SK-N-SH (cell line): ENCODE measurements around the gene ADK. TPM values are rescaled to one million over a fixed set of nuclear protein-coding genes. Genes with fewer than 3 reads are reported as not detected.

Experiments used
- CTCF ChIA-PET: fragments of 300-600, 350-600 bp; formaldehyde crosslinking; extraction: SDS; loops from one replicate; lab custom pipeline; 2021; lab: Yijun Ruan, JAX
- POLR2A ChIA-PET: fragments of 350-600 bp; sonication (Branson Sonifier 250); formaldehyde crosslinking; extraction: SDS; loops from one replicate; lab custom pipeline; 2020; ENCODE audit warnings: antibody characterized with exemption, inconsistent platforms; lab: Yijun Ruan, JAX
- DNase-seq: peaks from one replicate; pipeline ENCODE4 v3.0.0; 2012
- H2AFZ ChIP-seq: fragments of 200-600 bp; sonication (generic); 2 replicates; pipeline ENCODE4 v1.8.1; 2016; ENCODE audit warnings: antibody characterized with exemption, mild to moderate bottlenecking, low read depth
- H3F3A ChIP-seq: fragments of 200-600 bp; sonication (generic); replicated peaks from 2 replicates; pipeline ENCODE3; 2016; ENCODE audit warnings: antibody characterized with exemption, mild to moderate bottlenecking; ENCODE audit not compliant: insufficient read depth
- H3K27ac ChIP-seq, 2 experiments: fragments of 200-500 bp in 1 of 2; fragments of 200-600 bp in 1 of 2; sonication (Bioruptor generic) in 1 of 2; sonication (generic), shearing (Covaris generic) in 1 of 2; 2 replicates each; pipeline versions ENCODE4 v1.5.1 to v1.6.1; 2014 to 2016; ENCODE audit warnings: low read depth in 2 of 2, inconsistent platforms in 1 of 2, low read length in 1 of 2, mild to moderate bottlenecking in 1 of 2, mixed read lengths in 1 of 2
- H3K27me3 ChIP-seq: fragments of 200-600 bp; sonication (generic), shearing (Covaris generic); 2 replicates; pipeline ENCODE4 v1.6.1; 2016; ENCODE audit warnings: mixed run types; ENCODE audit not compliant: insufficient read depth
- H3K36me3 ChIP-seq, 2 experiments: fragments of 200-500 bp in 1 of 2; fragments of 200-600 bp in 1 of 2; sonication (Bioruptor generic) in 1 of 2; sonication (generic) in 1 of 2; replicated peaks in 1 of 2; 2 replicates each; pipeline versions ENCODE3 to v1.5.1; 2014 to 2016; ENCODE audit warnings: low read length in 1 of 2, mild to moderate bottlenecking in 1 of 2; ENCODE audit not compliant: insufficient read depth in 2 of 2, control insufficient read depth in 1 of 2
- H3K4me1 ChIP-seq, 2 experiments: fragments of 200-500 bp in 1 of 2; fragments of 200-600 bp in 1 of 2; sonication (Bioruptor generic) in 1 of 2; sonication (generic), shearing (Covaris generic) in 1 of 2; 2 replicates each; pipeline versions ENCODE4 v1.5.1 to v1.6.1; 2014 to 2016; ENCODE audit warnings: low read depth in 1 of 2, low read length in 1 of 2, mixed run types in 1 of 2; ENCODE audit not compliant: insufficient read depth in 2 of 2, control insufficient read depth in 1 of 2
- H3K4me2 ChIP-seq: fragments of 200-600 bp; sonication (generic), shearing (Covaris generic); 2 replicates; pipeline ENCODE4 v1.6.1; 2017; ENCODE audit warnings: mixed run types
- H3K4me3 ChIP-seq, 2 experiments: fragments of 200-500 bp in 1 of 2; fragments of 200-600 bp in 1 of 2; sonication (Bioruptor generic) in 1 of 2; sonication (generic), shearing (Covaris generic) in 1 of 2; 2 replicates each; pipeline versions ENCODE4 v1.5.1 to v1.8.1; 2014 to 2016; ENCODE audit warnings: low read depth in 2 of 2, inconsistent platforms in 1 of 2, low read length in 1 of 2, mild to moderate bottlenecking in 1 of 2, mixed read lengths in 1 of 2, moderate library complexity in 1 of 2
- H3K79me2 ChIP-seq: fragments of 200-600 bp; sonication (generic); 2 replicates; pipeline ENCODE4 v1.8.1; 2017; ENCODE audit warnings: mild to moderate bottlenecking; ENCODE audit not compliant: insufficient read depth
- H3K9ac ChIP-seq: fragments of 200-600 bp; sonication (generic); 2 replicates; pipeline ENCODE4 v1.6.1; 2017; ENCODE audit warnings: mixed run types
- H3K9me2 ChIP-seq: fragments of 200-600 bp; sonication (generic); 2 replicates; pipeline ENCODE4 v1.6.1; 2017; ENCODE audit warnings: mixed run types
- H3K9me3 ChIP-seq: fragments of 200-600 bp; sonication (generic); 2 replicates; pipeline ENCODE4 v1.6.1; 2017; ENCODE audit warnings: mixed run types, mild to moderate bottlenecking, moderate library complexity
- H4K20me1 ChIP-seq: fragments of 200-600 bp; sonication (generic); 2 replicates; pipeline ENCODE4 v1.6.1; 2017; ENCODE audit warnings: mild to moderate bottlenecking, mixed run types; ENCODE audit not compliant: insufficient read depth
- ELF1 ChIP-seq: IDR thresholded peaks from 2 replicates; pipeline ENCODE4 v1.4.0; 2012
- EZH2phosphoT487 ChIP-seq: fragments of 200-600 bp; sonication (generic); IDR thresholded peaks from 2 replicates; pipeline ENCODE4 v1.6.1; 2017; ENCODE audit warnings: low read depth, mixed run types, mild to moderate bottlenecking, antibody characterized with exemption, moderate library complexity, borderline replicate concordance
- FOSL2 ChIP-seq: IDR thresholded peaks from 2 replicates; pipeline ENCODE4 v1.4.0; 2012; ENCODE audit warnings: low read depth, mild to moderate bottlenecking, moderate library complexity, borderline replicate concordance
- FOXM1 ChIP-seq: IDR thresholded peaks from 2 replicates; pipeline ENCODE4 v1.4.0; 2012; ENCODE audit warnings: low read depth, mild to moderate bottlenecking
- MEF2A ChIP-seq: IDR thresholded peaks from 2 replicates; pipeline ENCODE4 v1.4.0; 2012; ENCODE audit warnings: low read depth, borderline replicate concordance
- MXI1 ChIP-seq: IDR thresholded peaks from 2 replicates; pipeline ENCODE4 v1.6.1; 2012; ENCODE audit warnings: mild to moderate bottlenecking, low read depth, low read length, improper control_type of control experiment
- NRF1 ChIP-seq: IDR thresholded peaks from 2 replicates; pipeline ENCODE4 v1.6.1; 2012; ENCODE audit warnings: low read depth, mild to moderate bottlenecking, low read length
- POLR2AphosphoS5 ChIP-seq: IDR thresholded peaks from 2 replicates; pipeline ENCODE4 v1.6.1; 2012; ENCODE audit warnings: low read depth, low read length
- RAD21 ChIP-seq: IDR thresholded peaks from 2 replicates; pipeline ENCODE4 v1.6.1; 2012; ENCODE audit warnings: mild to moderate bottlenecking, low read length
- REST ChIP-seq: IDR thresholded peaks from 2 replicates; pipeline ENCODE4 v1.6.1; 2012; ENCODE audit warnings: mild to moderate bottlenecking, low read depth, low read length, moderate library complexity
- RXRA ChIP-seq: IDR thresholded peaks from 2 replicates; pipeline ENCODE4 v1.4.0; 2012; ENCODE audit warnings: low read depth, mild to moderate bottlenecking, borderline replicate concordance
- SIN3A ChIP-seq: IDR thresholded peaks from 2 replicates; pipeline ENCODE4 v1.6.1; 2012; ENCODE audit warnings: low read depth, mild to moderate bottlenecking, low read length, moderate library complexity, borderline replicate concordance
- TCF12 ChIP-seq: IDR thresholded peaks from 2 replicates; pipeline ENCODE4 v1.4.0; 2012
- TEAD4 ChIP-seq: IDR thresholded peaks from 2 replicates; pipeline ENCODE4 v1.4.0; 2012; ENCODE audit warnings: mild to moderate bottlenecking, borderline replicate concordance; ENCODE audit not compliant: insufficient read depth
- WGBS: methylation state at CpG from one replicate; pipeline ENCODE4 v1.1.6; 2017; ENCODE audit warnings: low lambda C conversion rate; 5-methylcytosine and 5-hydroxymethylcytosine counted together
- polyA plus RNA-seq, 3 experiments: library from polyadenylated mRNA; depleted of rRNA; stranded (reverse); fragments of >200 nt; gene quantifications; 2 replicates each; pipeline ENCODE4 v1.2.3, GENCODE V29; 2012
- TF ChIP-seq, protein P1 (sequence below): fragments of 150-350 bp; IDR thresholded peaks from 2 replicates; pipeline ENCODE4 v1.6.1; 2017; ENCODE audit warnings: antibody characterized with exemption, low read length, low read depth, borderline replicate concordance
- TF ChIP-seq, protein P2 (sequence below): IDR thresholded peaks from 2 replicates; pipeline ENCODE4 v1.4.0; 2012; ENCODE audit warnings: low read depth, borderline replicate concordance

ADK gene
- polyA plus RNA-seq, 1 of the 3 experiments (the other 2 are of a cell fraction) = 25.1 TPM

DNA sequence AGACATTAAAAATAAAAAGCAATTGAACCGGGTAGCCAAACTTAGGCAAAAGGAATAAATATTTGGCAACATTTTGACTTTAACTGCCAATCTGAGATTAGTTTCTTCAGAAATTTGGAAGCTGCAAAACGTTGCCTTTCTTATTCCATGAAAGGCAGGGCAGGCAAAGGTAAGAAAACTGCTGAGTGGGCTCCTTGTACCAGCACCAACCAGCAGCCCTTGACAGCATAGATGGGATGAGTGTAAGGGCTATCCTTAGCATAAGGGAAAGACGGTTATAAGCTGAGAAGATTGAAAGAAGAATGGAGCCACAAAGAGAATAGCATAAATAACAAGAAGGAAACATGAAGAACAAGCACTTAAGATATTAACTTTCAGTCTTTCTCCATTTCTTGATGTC is 29.0 kb upstream of the ADK start:
- H4K20me1 ChIP-seq = no peaks in the 10 kb centered on the region
- no peaks in the 10 kb centered on the region for H3K27me3 ChIP-seq
- peaks cover 82 to 86% of the 10 kb centered on the region in 2 experiments for H3K36me3 ChIP-seq
- H3K4me3 ChIP-seq = no peak overlapping the region
- CTCF ChIA-PET = interaction anchor here (1.5 to 4.3 kb wide), 4 partner anchors 18 to 242 kb away, joined by 4 to 15 read pairs (median 6); no protein-coding TSS in a partner anchor
- TF ChIP-seq TCF12 = no peak
- no peak for TF ChIP-seq NRF1
- no peak for TF ChIP-seq MEF2A
- no peak for TF ChIP-seq REST
- no peak for TF ChIP-seq EZH2phosphoT487
- TF ChIP-seq RAD21 = no peak
- TF ChIP-seq FOSL2 = no peak
- TF ChIP-seq, all 33 proteins: peak for 0
- Histone ChIP-seq H3K27ac (no peak overlapping the region; a peak in 1 of 4 replicates), H3F3A (peaks cover 80% of the 10 kb centered on the region), H3K9me2 (no peaks in the 10 kb centered on the region), H3K79me2 (no peaks in the 10 kb centered on the region; the same call in 1 of the 2 replicates), H3K4me2 (no peak overlapping the region), H3K9ac (no peak overlapping the region), H2AFZ (no peak overlapping the region), H3K4me1 (peaks cover 2 to 6% of the 10 kb centered on the region in 2 experiments; a peak in 1 of 4 replicates), H3K9me3 (no peaks in the 10 kb centered on the region)
- POLR2A ChIA-PET = no interaction called here
- DNase-seq = no peak
- WGBS = 75% methylated on average over 3 of the region's 3 CpGs

GRCh38 chr10:74123081-74123480 is 27.9 kb upstream of the ADK start:
- no peak overlapping the region for H3K4me2 ChIP-seq
- WGBS = 23% methylated on average over 1 of the region's 1 CpG
- H3K4me3 ChIP-seq = no peak overlapping the region
- CTCF ChIA-PET = interaction anchor here (0.9 to 4.3 kb wide), 4 partner anchors 15 to 243 kb away, joined by 4 to 15 read pairs (median 6); no protein-coding TSS in a partner anchor
- H3K9me3 ChIP-seq = no peaks in the 10 kb centered on the region
- POLR2A ChIA-PET = no interaction called here
- H3K4me1 ChIP-seq = peaks cover 2 to 6% of the 10 kb centered on the region in 2 experiments; a peak in 1 of 4 replicates
- H3K9me2 ChIP-seq = no peaks in the 10 kb centered on the region
- H4K20me1 ChIP-seq = no peaks in the 10 kb centered on the region
- H2AFZ ChIP-seq = no peak overlapping the region
- peak overlapping the region in 1 of 2 experiments; percentile 17; a peak in 2 of 4 replicates for H3K27ac ChIP-seq
- no peaks in the 10 kb centered on the region for H3K27me3 ChIP-seq
- H3F3A ChIP-seq = peaks cover 78% of the 10 kb centered on the region
- peaks cover 76 to 81% of the 10 kb centered on the region in 2 experiments for H3K36me3 ChIP-seq
- no peak for DNase-seq
- no peaks in the 10 kb centered on the region for H3K79me2 ChIP-seq
- no peak overlapping the region for H3K9ac ChIP-seq
- TF ChIP-seq POLR2AphosphoS5 = no peak
- no peak for TF ChIP-seq TEAD4
- TF ChIP-seq, protein P1, sequence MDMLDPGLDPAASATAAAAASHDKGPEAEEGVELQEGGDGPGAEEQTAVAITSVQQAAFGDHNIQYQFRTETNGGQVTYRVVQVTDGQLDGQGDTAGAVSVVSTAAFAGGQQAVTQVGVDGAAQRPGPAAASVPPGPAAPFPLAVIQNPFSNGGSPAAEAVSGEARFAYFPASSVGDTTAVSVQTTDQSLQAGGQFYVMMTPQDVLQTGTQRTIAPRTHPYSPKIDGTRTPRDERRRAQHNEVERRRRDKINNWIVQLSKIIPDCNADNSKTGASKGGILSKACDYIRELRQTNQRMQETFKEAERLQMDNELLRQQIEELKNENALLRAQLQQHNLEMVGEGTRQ = no peak
- TF ChIP-seq FOXM1 = no peak
- TF ChIP-seq RXRA = no peak
- TF ChIP-seq EZH2phosphoT487 = no peak
- TF ChIP-seq, protein P2, sequence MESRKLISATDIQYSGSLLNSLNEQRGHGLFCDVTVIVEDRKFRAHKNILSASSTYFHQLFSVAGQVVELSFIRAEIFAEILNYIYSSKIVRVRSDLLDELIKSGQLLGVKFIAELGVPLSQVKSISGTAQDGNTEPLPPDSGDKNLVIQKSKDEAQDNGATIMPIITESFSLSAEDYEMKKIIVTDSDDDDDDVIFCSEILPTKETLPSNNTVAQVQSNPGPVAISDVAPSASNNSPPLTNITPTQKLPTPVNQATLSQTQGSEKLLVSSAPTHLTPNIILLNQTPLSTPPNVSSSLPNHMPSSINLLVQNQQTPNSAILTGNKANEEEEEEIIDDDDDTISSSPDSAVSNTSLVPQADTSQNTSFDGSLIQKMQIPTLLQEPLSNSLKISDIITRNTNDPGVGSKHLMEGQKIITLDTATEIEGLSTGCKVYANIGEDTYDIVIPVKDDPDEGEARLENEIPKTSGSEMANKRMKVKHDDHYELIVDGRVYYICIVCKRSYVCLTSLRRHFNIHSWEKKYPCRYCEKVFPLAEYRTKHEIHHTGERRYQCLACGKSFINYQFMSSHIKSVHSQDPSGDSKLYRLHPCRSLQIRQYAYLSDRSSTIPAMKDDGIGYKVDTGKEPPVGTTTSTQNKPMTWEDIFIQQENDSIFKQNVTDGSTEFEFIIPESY = no peak
- no peak for TF ChIP-seq REST
- TF ChIP-seq SIN3A = no peak
- TF ChIP-seq ELF1 = no peak
- no peak for TF ChIP-seq MXI1
